OCI-LY7 (cell line): ENCODE measurements around the gene CDC34. TPM values are rescaled to one million over a fixed set of nuclear protein-coding genes. Genes with fewer than 3 reads are reported as not detected.

Experiments used
- BruUV-seq: library from RNA; stranded (reverse); fragments of 400-500 nt; replicated peaks from 2 replicates; lab custom pipeline; 2021; lab: Mats Ljungman, UMichigan
- CTCF ChIA-PET: fragments of 300-600 bp; sonication (Branson Sonifier 250); formaldehyde crosslinking; loops from one replicate; lab custom pipeline; 2022; ENCODE audit warnings: antibody characterized with exemption; ENCODE audit not compliant: unreplicated experiment; lab: Charles Lee
- POLR2A ChIA-PET: fragments of 300-600 bp; sonication (Branson Sonifier 250); formaldehyde crosslinking; loops from one replicate; lab custom pipeline; 2022; ENCODE audit warnings: antibody characterized with exemption; lab: Charles Lee
- DNase-seq: peaks from one replicate; pipeline ENCODE4 v3.0.0-alpha.2; 2015; ENCODE audit warnings: low spot score
- H2AFZ ChIP-seq: fragments of 200-600 bp; sonication (generic), shearing (Covaris generic); 2 replicates; pipeline ENCODE4 v1.6.1; 2014; ENCODE audit warnings: mild to moderate bottlenecking, antibody characterized with exemption, low read length, moderate library complexity
- H3K27ac ChIP-seq: fragments of 200-600 bp; sonication (generic); 2 replicates; pipeline ENCODE4 v1.5.1; 2014; ENCODE audit warnings: mixed run types, low read depth, mild to moderate bottlenecking, moderate library complexity, low read length, inconsistent platforms; ENCODE audit not compliant: poor library complexity, severe bottlenecking
- H3K36me3 ChIP-seq: fragments of 200-600 bp; sonication (generic); 2 replicates; pipeline ENCODE4 v1.6.1; 2014; ENCODE audit warnings: mild to moderate bottlenecking, antibody characterized with exemption, low read length, moderate library complexity, mixed read lengths; ENCODE audit not compliant: insufficient read depth
- H3K4me1 ChIP-seq: fragments of 200-600 bp; sonication (generic); 2 replicates; pipeline ENCODE4 v1.5.1; 2014; ENCODE audit warnings: mild to moderate bottlenecking, low read length; ENCODE audit not compliant: insufficient read depth, poor library complexity, severe bottlenecking
- H3K4me2 ChIP-seq: fragments of 200-600 bp; sonication (generic); 2 replicates; pipeline ENCODE4 v1.6.1; 2014; ENCODE audit warnings: mild to moderate bottlenecking, low read length
- H3K4me3 ChIP-seq: fragments of 200-600 bp; sonication (generic); 2 replicates; pipeline ENCODE4 v1.5.1; 2014; ENCODE audit warnings: mild to moderate bottlenecking, low read depth, low read length; ENCODE audit not compliant: poor library complexity, severe bottlenecking
- H3K79me2 ChIP-seq: fragments of 200-600 bp; sonication (generic); 2 replicates; pipeline ENCODE4 v1.6.1; 2016; ENCODE audit warnings: low read depth, mild to moderate bottlenecking, low read length, moderate library complexity, mixed read lengths; ENCODE audit not compliant: insufficient read depth
- H3K9me2 ChIP-seq: fragments of 200-600 bp; sonication (generic); 2 replicates; pipeline ENCODE4 v1.6.1; 2016; ENCODE audit warnings: mild to moderate bottlenecking, low read length, mixed read lengths; ENCODE audit not compliant: insufficient read depth
- H3K9me3 ChIP-seq: fragments of 200-600 bp; sonication (generic); 2 replicates; pipeline ENCODE4 v1.6.1; 2014; ENCODE audit warnings: mild to moderate bottlenecking, mixed run types, low read length, mixed read lengths
- H4K20me1 ChIP-seq: fragments of 200-600 bp; sonication (generic); 2 replicates; pipeline ENCODE4 v1.6.1; 2014; ENCODE audit warnings: mild to moderate bottlenecking, antibody characterized with exemption, low read length, moderate library complexity, mixed read lengths; ENCODE audit not compliant: insufficient read depth
- EZH2phosphoT487 ChIP-seq: fragments of 200-600 bp; sonication (generic); IDR thresholded peaks from 2 replicates; pipeline ENCODE4 v1.6.1; 2018; ENCODE audit warnings: low read depth, borderline replicate concordance, mild to moderate bottlenecking, mixed run types, antibody characterized with exemption, low read length, moderate library complexity, mixed read lengths
- intact Hi-C: fragments of 100-400 bp; cut with micrococcal nuclease; formaldehyde crosslinking; loops from one replicate; pipeline ENCODE4 v1.10.0; 2022; ENCODE audit not compliant: unreplicated experiment
- total RNA-seq, 2 experiments: library from RNA; depleted of rRNA in 1 of 2; stranded (reverse); fragments of >200 nt in 1 of 2; shearing (Covaris generic) in 1 of 2; gene quantifications; 2 replicates each; pipeline ENCODE4 v1.2.3, GENCODE V29; 2014 to 2022
- TF ChIP-seq, protein P1 (sequence below): fragments of 200-600 bp; sonication (generic); conservative IDR thresholded peaks from 2 replicates; pipeline ENCODE4 v1.5.1; 2014; ENCODE audit warnings: mild to moderate bottlenecking, antibody characterized with exemption, low read length, moderate library complexity, mixed read lengths

CDC34 gene
- total RNA-seq, 2 experiments from 2014 or later = 58.2 to 77.2 TPM

DNA sequence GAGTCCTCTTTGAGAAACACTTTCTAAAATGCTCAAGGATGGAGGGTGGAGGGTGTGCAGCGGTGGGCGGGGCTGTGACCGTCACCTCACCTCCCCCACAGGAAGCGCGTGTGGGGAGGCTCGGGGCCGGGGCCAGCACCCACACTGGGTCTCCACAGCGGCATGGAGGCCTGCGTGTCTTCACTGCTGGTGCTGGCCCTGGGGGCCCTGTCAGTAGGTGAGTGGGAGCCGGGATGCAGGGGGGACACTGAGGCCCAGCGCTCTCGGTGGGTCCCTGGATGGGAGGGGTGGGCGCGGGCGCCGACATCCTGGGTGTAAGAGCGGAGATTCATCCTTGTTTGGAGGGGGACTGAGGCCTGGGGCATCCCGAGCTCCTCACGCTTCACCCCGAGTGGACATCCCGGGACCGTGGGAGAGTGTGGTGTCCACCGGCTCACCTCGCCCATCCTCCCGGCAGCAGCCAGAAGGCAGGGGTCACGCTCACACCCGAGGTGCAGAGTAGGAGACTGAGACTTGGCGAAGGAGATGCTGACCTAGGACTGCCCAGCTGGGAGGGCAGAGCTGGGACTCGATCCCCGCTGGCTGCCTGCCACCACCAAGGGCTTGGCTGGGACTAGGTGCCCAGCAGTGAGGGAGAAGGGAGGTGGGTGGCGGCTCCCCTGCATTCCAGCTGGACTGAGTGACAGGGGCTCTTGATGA is 12.5 kb downstream of the CDC34 start, which contains the start of gene GZMM:
Gene GZMM, plus strand, starts transcription at position 144 of the 699 bp plus-strand sequence. Its CDS starts 19 bp downstream, at position 163.
- no peaks in the 10 kb centered on the region for H3K36me3 ChIP-seq
- no peaks in the 10 kb centered on the region for H4K20me1 ChIP-seq
- H3K79me2 ChIP-seq = no peaks in the 10 kb centered on the region
- DNase-seq = no peak
- ChIA-PET POLR2A (interaction anchor here (0.7 kb wide), 1 partner anchor 60 kb away, joined by 5 read pairs; no protein-coding TSS in a partner anchor), CTCF (no interaction called here)
- no peak within 1 kb of the TSS for H2AFZ ChIP-seq
- TF ChIP-seq EZH2phosphoT487 = no peak
- TF ChIP-seq, protein P1, sequence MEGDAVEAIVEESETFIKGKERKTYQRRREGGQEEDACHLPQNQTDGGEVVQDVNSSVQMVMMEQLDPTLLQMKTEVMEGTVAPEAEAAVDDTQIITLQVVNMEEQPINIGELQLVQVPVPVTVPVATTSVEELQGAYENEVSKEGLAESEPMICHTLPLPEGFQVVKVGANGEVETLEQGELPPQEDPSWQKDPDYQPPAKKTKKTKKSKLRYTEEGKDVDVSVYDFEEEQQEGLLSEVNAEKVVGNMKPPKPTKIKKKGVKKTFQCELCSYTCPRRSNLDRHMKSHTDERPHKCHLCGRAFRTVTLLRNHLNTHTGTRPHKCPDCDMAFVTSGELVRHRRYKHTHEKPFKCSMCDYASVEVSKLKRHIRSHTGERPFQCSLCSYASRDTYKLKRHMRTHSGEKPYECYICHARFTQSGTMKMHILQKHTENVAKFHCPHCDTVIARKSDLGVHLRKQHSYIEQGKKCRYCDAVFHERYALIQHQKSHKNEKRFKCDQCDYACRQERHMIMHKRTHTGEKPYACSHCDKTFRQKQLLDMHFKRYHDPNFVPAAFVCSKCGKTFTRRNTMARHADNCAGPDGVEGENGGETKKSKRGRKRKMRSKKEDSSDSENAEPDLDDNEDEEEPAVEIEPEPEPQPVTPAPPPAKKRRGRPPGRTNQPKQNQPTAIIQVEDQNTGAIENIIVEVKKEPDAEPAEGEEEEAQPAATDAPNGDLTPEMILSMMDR = no peak
- no peak within 1 kb of the TSS for H3K27ac ChIP-seq
- H3K4me1 ChIP-seq = no peaks in the 10 kb centered on the region
- BruUV-seq = no TSS peak
- H3K4me3 ChIP-seq = no peak within 1 kb of the TSS
- no peak within 1 kb of the TSS for H3K4me2 ChIP-seq
- no peaks in the 10 kb centered on the region for H3K9me3 ChIP-seq
- intact Hi-C loops = no loop called here
- H3K9me2 ChIP-seq = no peaks in the 10 kb centered on the region

GRCh38 chr19:547117-547516 is 15.6 kb downstream of the CDC34 start:
- Histone ChIP-seq H3K27ac (no peak overlapping the region), H3K36me3 (no peaks in the 10 kb centered on the region), H3K9me2 (no peaks in the 10 kb centered on the region), H3K4me3 (no peak overlapping the region), H3K79me2 (no peaks in the 10 kb centered on the region), H3K4me2 (no peak overlapping the region), H4K20me1 (no peaks in the 10 kb centered on the region), H2AFZ (no peak overlapping the region), H3K9me3 (no peaks in the 10 kb centered on the region), H3K4me1 (no peaks in the 10 kb centered on the region)
- TF ChIP-seq EZH2phosphoT487 = no peak
- TF ChIP-seq, protein P1 = no peak
- POLR2A ChIA-PET = no interaction called here
- BruUV-seq = no TSS peak
- intact Hi-C loops = no loop called here
- CTCF ChIA-PET = no interaction called here
- DNase-seq = no peak
